HepG2 (cell line): Measurements from ENCODE around the gene PYURF. TPM values are rescaled to one million over a fixed set of nuclear protein-coding genes. Genes with fewer than 3 reads are reported as not detected.
"Not testable (repeated sequence)": the region's sequence is repeated elsewhere in the genome, so short reads cannot be mapped to it uniquely, and the experiment has no call there.

Source experiments
- GABPA ChIP-seq, 2 experiments: IDR thresholded peaks; 2 replicates each; pipeline ENCODE4 v1.6.1; 2011 to 2016; ENCODE audit warnings: low read depth in 2 of 2, low read length in 1 of 2, missing biosample characterization in 1 of 2, missing genetic modification characterization in 1 of 2
- ISL2 ChIP-seq: sonication (generic); formaldehyde crosslinking; IDR thresholded peaks from 2 replicates; pipeline ENCODE4 v1.5.0; 2020; ENCODE audit warnings: missing genetic modification reagents
- RFXAP ChIP-seq: sonication (generic); formaldehyde crosslinking; IDR thresholded peaks from 2 replicates; pipeline ENCODE4 v1.4.0; 2020; ENCODE audit warnings: missing genetic modification reagents, borderline replicate concordance
- ZMYM4 ChIP-seq: sonication (generic); formaldehyde crosslinking; IDR thresholded peaks from 2 replicates; pipeline ENCODE4 v1.8.1; 2023; ENCODE audit warnings: mild to moderate bottlenecking, missing genetic modification reagents
- ZNF605 ChIP-seq: sonication (generic); formaldehyde crosslinking; IDR thresholded peaks from 2 replicates; pipeline ENCODE4 v1.8.0; 2022; ENCODE audit warnings: mild to moderate bottlenecking, missing genetic modification reagents
- polyA plus RNA-seq, 8 experiments: library from polyadenylated mRNA; depleted of rRNA in 3 of 8; stranded (reverse) in 7 of 8; unstranded in 1 of 8; fragments of >200 nt; fragmentation: Illumina TruSeq in 4 of 8; extraction: Trizol in 4 of 8; gene quantifications; 2 replicates each; pipeline versions ENCODE4 v1.2.1 to v1.2.3, GENCODE V29; 2011 to 2016; ENCODE audit warnings: low read depth in 4 of 8, missing spikeins in 1 of 8, mixed read lengths in 1 of 8; ENCODE audit not compliant: insufficient read depth in 1 of 8
- total RNA-seq, 5 experiments: library from RNA; depleted of rRNA; stranded (reverse); fragments of >200 nt; fragmentation: Illumina TruSeq; extraction: Trizol; gene quantifications; 2 replicates each; pipeline ENCODE4 v1.2.3, GENCODE V29; 2016; ENCODE audit warnings: low read depth in 1 of 5
- TF ChIP-seq, protein P1 (sequence below): IDR thresholded peaks from 2 replicates; pipeline ENCODE4 v1.4.0; 2020; ENCODE audit warnings: mild to moderate bottlenecking, missing genetic modification reagents
- TF ChIP-seq, protein P2 (sequence below): sonication (generic); formaldehyde crosslinking; IDR thresholded peaks from 2 replicates; pipeline ENCODE4 v1.5.1; 2020; ENCODE audit warnings: mild to moderate bottlenecking, missing genetic modification reagents, moderate library complexity
- TF ChIP-seq, protein P3 (sequence below): sonication (generic); formaldehyde crosslinking; IDR thresholded peaks from 2 replicates; pipeline ENCODE4 v1.4.0; 2020; ENCODE audit warnings: missing genetic modification reagents
- TF ChIP-seq, protein P4 (sequence below): IDR thresholded peaks from 2 replicates; pipeline ENCODE4 v1.6.1; 2018; ENCODE audit warnings: missing genetic modification reagents, mild to moderate bottlenecking, missing compliant biosample characterization
- TF ChIP-seq, protein P5 (sequence below): IDR thresholded peaks from 2 replicates; pipeline ENCODE4 v1.6.1; 2016; ENCODE audit warnings: low read depth, borderline replicate concordance
- TF ChIP-seq, protein P6 (sequence below): sonication (generic); formaldehyde crosslinking; IDR thresholded peaks from 2 replicates; pipeline ENCODE4 v1.4.0; 2020; ENCODE audit warnings: missing genetic modification reagents

Gene PYURF
- total and polyA plus RNA-seq, 2 of the 13 experiments (the other 11 are each of a cell fraction or from before 2014, with no cell fraction given) = 59.9 to 95.2 TPM

DNA sequence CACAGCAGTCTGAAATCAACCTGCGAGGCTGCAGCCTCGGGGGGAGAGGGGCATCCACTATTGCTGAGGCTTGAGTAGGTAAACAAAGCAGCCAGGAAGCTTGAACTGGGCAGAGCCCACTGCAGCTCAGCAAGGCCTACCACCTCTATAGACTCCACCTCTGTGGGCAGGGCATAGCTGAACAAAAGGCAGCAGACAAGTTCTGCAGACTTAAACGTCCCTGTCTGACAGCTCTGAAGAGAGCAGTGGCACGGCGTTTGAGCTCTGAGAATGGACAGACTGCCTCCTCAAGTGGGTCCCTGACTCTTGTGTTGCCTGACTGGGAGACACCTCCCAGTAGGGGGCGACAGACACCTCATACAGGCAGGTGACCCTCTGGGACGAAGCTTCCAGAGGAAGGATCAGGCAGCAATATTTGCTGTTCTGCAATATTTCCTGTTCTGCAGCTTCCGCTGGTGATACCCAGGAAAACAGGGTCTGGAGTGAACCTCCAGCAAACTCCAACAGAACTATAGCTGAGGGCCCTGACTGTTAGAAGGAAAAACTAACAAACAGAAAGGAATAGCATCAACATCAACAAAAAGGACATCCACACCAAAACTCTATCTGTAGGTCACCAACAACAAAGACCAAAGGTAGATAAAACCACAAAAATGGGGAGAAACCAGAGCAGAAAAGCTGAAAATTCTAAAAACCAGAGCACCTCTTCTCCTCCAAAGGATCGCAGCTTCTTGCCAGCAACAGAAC, 15.9 kb upstream of the PYURF start (continued):
- TF ChIP-seq, protein P1, sequence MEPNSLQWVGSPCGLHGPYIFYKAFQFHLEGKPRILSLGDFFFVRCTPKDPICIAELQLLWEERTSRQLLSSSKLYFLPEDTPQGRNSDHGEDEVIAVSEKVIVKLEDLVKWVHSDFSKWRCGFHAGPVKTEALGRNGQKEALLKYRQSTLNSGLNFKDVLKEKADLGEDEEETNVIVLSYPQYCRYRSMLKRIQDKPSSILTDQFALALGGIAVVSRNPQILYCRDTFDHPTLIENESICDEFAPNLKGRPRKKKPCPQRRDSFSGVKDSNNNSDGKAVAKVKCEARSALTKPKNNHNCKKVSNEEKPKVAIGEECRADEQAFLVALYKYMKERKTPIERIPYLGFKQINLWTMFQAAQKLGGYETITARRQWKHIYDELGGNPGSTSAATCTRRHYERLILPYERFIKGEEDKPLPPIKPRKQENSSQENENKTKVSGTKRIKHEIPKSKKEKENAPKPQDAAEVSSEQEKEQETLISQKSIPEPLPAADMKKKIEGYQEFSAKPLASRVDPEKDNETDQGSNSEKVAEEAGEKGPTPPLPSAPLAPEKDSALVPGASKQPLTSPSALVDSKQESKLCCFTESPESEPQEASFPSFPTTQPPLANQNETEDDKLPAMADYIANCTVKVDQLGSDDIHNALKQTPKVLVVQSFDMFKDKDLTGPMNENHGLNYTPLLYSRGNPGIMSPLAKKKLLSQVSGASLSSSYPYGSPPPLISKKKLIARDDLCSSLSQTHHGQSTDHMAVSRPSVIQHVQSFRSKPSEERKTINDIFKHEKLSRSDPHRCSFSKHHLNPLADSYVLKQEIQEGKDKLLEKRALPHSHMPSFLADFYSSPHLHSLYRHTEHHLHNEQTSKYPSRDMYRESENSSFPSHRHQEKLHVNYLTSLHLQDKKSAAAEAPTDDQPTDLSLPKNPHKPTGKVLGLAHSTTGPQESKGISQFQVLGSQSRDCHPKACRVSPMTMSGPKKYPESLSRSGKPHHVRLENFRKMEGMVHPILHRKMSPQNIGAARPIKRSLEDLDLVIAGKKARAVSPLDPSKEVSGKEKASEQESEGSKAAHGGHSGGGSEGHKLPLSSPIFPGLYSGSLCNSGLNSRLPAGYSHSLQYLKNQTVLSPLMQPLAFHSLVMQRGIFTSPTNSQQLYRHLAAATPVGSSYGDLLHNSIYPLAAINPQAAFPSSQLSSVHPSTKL = peak; percentile 41; the same call in 1 of the 2 replicates
- not testable (repeated sequence) for TF ChIP-seq GABPA (IDR thresholded peaks at IDR 0.05; ENCODE audit: low read depth, low read length)
- TF ChIP-seq GABPA (CRISPR knock-in tag; IDR thresholded peaks at IDR 0.05; ENCODE audit: low read depth) (peak; percentile 52), ZMYM4 (CRISPR knock-in tag) (peak; percentile 78), RFXAP (0 out of 2 replicates have a peak, but pooled peaks have one; percentile 37), ISL2 (0 out of 2 replicates have a peak, but pooled peaks have one; percentile 44), ZNF605 (CRISPR knock-in tag) (peak; percentile 69)
- TF ChIP-seq, protein P2, sequence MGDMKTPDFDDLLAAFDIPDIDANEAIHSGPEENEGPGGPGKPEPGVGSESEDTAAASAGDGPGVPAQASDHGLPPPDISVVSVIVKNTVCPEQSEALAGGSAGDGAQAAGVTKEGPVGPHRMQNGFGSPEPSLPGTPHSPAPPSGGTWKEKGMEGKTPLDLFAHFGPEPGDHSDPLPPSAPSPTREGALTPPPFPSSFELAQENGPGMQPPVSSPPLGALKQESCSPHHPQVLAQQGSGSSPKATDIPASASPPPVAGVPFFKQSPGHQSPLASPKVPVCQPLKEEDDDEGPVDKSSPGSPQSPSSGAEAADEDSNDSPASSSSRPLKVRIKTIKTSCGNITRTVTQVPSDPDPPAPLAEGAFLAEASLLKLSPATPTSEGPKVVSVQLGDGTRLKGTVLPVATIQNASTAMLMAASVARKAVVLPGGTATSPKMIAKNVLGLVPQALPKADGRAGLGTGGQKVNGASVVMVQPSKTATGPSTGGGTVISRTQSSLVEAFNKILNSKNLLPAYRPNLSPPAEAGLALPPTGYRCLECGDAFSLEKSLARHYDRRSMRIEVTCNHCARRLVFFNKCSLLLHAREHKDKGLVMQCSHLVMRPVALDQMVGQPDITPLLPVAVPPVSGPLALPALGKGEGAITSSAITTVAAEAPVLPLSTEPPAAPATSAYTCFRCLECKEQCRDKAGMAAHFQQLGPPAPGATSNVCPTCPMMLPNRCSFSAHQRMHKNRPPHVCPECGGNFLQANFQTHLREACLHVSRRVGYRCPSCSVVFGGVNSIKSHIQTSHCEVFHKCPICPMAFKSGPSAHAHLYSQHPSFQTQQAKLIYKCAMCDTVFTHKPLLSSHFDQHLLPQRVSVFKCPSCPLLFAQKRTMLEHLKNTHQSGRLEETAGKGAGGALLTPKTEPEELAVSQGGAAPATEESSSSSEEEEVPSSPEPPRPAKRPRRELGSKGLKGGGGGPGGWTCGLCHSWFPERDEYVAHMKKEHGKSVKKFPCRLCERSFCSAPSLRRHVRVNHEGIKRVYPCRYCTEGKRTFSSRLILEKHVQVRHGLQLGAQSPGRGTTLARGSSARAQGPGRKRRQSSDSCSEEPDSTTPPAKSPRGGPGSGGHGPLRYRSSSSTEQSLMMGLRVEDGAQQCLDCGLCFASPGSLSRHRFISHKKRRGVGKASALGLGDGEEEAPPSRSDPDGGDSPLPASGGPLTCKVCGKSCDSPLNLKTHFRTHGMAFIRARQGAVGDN = peak; percentile 28; the same call in 1 of the 2 replicates
- TF ChIP-seq, protein P3, sequence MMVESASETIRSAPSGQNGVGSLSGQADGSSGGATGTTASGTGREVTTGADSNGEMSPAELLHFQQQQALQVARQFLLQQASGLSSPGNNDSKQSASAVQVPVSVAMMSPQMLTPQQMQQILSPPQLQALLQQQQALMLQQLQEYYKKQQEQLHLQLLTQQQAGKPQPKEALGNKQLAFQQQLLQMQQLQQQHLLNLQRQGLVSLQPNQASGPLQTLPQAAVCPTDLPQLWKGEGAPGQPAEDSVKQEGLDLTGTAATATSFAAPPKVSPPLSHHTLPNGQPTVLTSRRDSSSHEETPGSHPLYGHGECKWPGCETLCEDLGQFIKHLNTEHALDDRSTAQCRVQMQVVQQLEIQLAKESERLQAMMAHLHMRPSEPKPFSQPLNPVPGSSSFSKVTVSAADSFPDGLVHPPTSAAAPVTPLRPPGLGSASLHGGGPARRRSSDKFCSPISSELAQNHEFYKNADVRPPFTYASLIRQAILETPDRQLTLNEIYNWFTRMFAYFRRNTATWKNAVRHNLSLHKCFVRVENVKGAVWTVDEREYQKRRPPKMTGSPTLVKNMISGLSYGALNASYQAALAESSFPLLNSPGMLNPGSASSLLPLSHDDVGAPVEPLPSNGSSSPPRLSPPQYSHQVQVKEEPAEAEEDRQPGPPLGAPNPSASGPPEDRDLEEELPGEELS (CRISPR knock-in tag) = 0 out of 2 replicates have a peak, but pooled peaks have one; percentile 24
- TF ChIP-seq, protein P4, sequence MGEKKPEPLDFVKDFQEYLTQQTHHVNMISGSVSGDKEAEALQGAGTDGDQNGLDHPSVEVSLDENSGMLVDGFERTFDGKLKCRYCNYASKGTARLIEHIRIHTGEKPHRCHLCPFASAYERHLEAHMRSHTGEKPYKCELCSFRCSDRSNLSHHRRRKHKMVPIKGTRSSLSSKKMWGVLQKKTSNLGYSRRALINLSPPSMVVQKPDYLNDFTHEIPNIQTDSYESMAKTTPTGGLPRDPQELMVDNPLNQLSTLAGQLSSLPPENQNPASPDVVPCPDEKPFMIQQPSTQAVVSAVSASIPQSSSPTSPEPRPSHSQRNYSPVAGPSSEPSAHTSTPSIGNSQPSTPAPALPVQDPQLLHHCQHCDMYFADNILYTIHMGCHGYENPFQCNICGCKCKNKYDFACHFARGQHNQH (CRISPR knock-in tag) = peak; percentile 62; the same call in 1 of the 2 replicates
- TF ChIP-seq, protein P5, sequence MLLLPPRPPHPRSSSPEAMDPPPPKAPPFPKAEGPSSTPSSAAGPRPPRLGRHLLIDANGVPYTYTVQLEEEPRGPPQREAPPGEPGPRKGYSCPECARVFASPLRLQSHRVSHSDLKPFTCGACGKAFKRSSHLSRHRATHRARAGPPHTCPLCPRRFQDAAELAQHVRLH = 0 out of 2 replicates have a peak, but pooled peaks have one; percentile 58
- TF ChIP-seq, protein P6, sequence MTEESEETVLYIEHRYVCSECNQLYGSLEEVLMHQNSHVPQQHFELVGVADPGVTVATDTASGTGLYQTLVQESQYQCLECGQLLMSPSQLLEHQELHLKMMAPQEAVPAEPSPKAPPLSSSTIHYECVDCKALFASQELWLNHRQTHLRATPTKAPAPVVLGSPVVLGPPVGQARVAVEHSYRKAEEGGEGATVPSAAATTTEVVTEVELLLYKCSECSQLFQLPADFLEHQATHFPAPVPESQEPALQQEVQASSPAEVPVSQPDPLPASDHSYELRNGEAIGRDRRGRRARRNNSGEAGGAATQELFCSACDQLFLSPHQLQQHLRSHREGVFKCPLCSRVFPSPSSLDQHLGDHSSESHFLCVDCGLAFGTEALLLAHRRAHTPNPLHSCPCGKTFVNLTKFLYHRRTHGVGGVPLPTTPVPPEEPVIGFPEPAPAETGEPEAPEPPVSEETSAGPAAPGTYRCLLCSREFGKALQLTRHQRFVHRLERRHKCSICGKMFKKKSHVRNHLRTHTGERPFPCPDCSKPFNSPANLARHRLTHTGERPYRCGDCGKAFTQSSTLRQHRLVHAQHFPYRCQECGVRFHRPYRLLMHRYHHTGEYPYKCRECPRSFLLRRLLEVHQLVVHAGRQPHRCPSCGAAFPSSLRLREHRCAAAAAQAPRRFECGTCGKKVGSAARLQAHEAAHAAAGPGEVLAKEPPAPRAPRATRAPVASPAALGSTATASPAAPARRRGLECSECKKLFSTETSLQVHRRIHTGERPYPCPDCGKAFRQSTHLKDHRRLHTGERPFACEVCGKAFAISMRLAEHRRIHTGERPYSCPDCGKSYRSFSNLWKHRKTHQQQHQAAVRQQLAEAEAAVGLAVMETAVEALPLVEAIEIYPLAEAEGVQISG = peak; percentile 69
